ENCODE data around the gene SENP3.

Gene SENP3

GRCh38 chr17:7572338-7572587, 10.5 kb downstream of the SENP3 start:
- DNase-seq (ENCODE audit: low spot score) = no peak
- H3K4me3 ChIP-seq = peak overlapping the region; percentile 75
- TF ChIP-seq, protein P1, sequence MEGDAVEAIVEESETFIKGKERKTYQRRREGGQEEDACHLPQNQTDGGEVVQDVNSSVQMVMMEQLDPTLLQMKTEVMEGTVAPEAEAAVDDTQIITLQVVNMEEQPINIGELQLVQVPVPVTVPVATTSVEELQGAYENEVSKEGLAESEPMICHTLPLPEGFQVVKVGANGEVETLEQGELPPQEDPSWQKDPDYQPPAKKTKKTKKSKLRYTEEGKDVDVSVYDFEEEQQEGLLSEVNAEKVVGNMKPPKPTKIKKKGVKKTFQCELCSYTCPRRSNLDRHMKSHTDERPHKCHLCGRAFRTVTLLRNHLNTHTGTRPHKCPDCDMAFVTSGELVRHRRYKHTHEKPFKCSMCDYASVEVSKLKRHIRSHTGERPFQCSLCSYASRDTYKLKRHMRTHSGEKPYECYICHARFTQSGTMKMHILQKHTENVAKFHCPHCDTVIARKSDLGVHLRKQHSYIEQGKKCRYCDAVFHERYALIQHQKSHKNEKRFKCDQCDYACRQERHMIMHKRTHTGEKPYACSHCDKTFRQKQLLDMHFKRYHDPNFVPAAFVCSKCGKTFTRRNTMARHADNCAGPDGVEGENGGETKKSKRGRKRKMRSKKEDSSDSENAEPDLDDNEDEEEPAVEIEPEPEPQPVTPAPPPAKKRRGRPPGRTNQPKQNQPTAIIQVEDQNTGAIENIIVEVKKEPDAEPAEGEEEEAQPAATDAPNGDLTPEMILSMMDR (IDR thresholded peaks at IDR 0.05) = no peak

DNA sequence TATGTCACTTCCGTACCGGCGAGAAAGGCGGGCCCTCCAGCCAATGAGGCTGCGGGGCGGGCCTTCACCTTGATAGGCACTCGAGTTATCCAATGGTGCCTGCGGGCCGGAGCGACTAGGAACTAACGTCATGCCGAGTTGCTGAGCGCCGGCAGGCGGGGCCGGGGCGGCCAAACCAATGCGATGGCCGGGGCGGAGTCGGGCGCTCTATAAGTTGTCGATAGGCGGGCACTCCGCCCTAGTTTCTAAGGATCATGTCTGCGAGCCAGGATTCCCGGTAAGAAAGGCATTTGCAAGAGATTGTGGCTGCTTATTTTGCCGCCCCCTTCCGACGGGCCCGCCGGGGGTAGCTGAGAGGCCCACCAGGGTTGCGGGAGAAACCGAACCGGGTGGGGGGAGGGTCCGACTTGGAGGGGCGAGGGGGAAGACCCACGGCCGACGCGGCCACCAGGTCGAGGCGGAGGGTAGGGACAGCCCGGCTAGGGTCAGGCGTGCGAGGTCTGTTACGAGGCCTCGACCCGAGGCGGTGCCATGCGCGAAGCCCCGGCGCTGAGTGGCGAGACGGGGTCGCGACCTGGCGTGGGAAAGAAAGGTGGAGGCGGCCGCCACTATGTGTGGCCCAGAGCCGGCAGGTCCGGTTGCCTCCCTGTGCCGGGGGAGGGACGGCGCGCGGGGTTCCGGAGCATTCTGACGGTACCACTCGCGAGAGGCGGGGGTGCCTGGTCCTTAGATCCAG, 11.0 kb downstream of the SENP3 start:
- TF ChIP-seq, protein P1 (IDR thresholded peaks at IDR 0.05) = no peak
- Histone ChIP-seq H3K4me3 (peak overlapping the region; percentile 92), H3K27ac (peak overlapping the region; percentile 99)
- peak; percentile 100 for DNase-seq (ENCODE audit: low spot score)

More at GRCh38 chr17:7572338-7572587, 10.5 kb downstream of the SENP3 start:
- peak overlapping the region; percentile 79 to 96 for H3K27ac ChIP-seq

GRCh38 chr17:7573324-7574080, 11.8 kb downstream of the SENP3 start:
- peak; percentile 94 for DNase-seq (ENCODE audit: low spot score)
- TF ChIP-seq, protein P1 (IDR thresholded peaks at IDR 0.05) = no peak
- Histone ChIP-seq H3K4me3 (peak overlapping the region; percentile 92), H3K27ac (peak overlapping the region; percentile 99)

GRCh38 chr17:7574176-7574953, 12.6 kb downstream of the SENP3 start:
- Histone ChIP-seq H3K27ac (peak overlapping the region; percentile 99), H3K4me3 (peak overlapping the region; percentile 92)
- no peak for DNase-seq (ENCODE audit: low spot score)
- TF ChIP-seq, protein P1 (IDR thresholded peaks at IDR 0.05) = no peak

DNA sequence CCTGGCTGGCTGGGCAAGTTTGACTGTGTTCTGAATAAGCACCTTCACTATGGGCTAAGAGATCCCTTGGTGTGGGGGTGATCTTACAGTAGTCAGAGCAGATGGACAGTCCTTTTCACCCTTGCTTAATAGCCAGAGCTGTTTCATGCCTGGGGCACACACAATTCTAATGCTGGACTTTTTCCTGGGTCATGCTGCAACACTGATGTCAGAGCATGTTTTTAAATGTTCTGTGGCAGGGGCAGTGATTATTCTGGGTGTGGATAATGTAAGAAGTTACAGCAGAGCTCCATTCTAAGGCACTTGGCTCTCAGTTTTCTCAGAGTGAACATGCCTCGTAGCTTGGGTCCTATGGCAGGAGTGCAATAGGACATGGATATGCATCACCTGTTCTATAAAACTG, 13.8 kb downstream of the SENP3 start:
- peak overlapping the region in 1 of 2 donors; percentile 3 for H3K27ac ChIP-seq
- no peak for DNase-seq (ENCODE audit: low spot score)
- peak overlapping the region; percentile 92 for H3K4me3 ChIP-seq
- TF ChIP-seq, protein P1 (IDR thresholded peaks at IDR 0.05) = no peak

DNA sequence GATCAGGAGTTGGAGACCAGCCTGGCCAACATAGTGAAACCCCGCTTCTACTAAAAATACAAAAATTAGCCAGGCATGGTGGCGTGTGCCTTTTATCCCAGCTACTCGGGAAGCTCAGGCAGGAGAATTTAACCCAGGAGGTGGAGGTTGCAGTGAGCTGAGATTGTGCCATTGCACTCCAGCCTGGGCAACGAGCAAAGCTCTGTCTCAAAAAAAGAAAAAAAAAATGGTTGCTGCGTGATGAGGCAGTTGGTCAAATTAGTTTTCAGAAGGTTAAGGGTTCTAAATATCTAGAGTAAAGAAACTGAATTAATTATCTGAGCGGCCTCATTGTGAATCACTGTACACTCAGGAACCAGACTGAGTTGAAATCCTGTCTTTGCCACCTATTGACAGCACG, 14.2 kb downstream of the SENP3 start:
- peak overlapping the region; percentile 92 for H3K4me3 ChIP-seq
- no peak for DNase-seq (ENCODE audit: low spot score)

More for the DNA sequence above, 14.2 kb downstream of the SENP3 start:
- H3K27ac ChIP-seq = peak overlapping the region in 1 of 2 donors; percentile 3
- TF ChIP-seq, protein P1 (IDR thresholded peaks at IDR 0.05) = no peak

All from coronary artery (tissue), 2 donors.